NCI-H2029 treated with DMSO at 0.1 percent for 48 hours (cell line): Measurements from ENCODE around the gene HERC2.
"Not testable (repeated sequence)": the region's sequence is repeated elsewhere in the genome, so short reads cannot be mapped to it uniquely, and the experiment has no call there.

Experiments used
- DNase-seq: peaks from one replicate; lab custom pipeline; 2025; lab: John Stamatoyannopoulos, UW

HERC2 gene

GRCh38 chr15:28182216-28182615, 139.8 kb downstream of the HERC2 start:
- DNase-seq = no peak

GRCh38 chr15:28181366-28181765, 140.6 kb downstream of the HERC2 start:
- DNase-seq = no peak

GRCh38 chr15:28179270-28179669, 142.7 kb downstream of the HERC2 start:
- DNase-seq = no peak

GRCh38 chr15:28178727-28179126, 143.3 kb downstream of the HERC2 start:
- no peak for DNase-seq

- DNase-seq = no peak
These were observed 143.7 kb downstream of the HERC2 start for GRCh38 chr15:28178290-28178689.

- no peak for DNase-seq
These were observed 152.6 kb downstream of the HERC2 start for GRCh38 chr15:28169366-28169765.

- peak; percentile 0 for DNase-seq
These were observed 153.4 kb downstream of the HERC2 start for GRCh38 chr15:28168405-28169121.

GRCh38 chr15:28167042-28167441, 154.9 kb downstream of the HERC2 start:
- DNase-seq = no peak

GRCh38 chr15:28165791-28166190, 156.2 kb downstream of the HERC2 start:
- DNase-seq = no peak

- no peak for DNase-seq
These were observed 157.1 kb downstream of the HERC2 start for GRCh38 chr15:28164876-28165275.

GRCh38 chr15:28154283-28154682, 167.7 kb downstream of the HERC2 start:
- no peak for DNase-seq

GRCh38 chr15:28153492-28154119, 168.4 kb downstream of the HERC2 start:
- DNase-seq = no peak

GRCh38 chr15:28152538-28152923, 169.4 kb downstream of the HERC2 start:
- not testable (repeated sequence) for DNase-seq

- DNase-seq = not testable (repeated sequence)
These were observed 170.0 kb downstream of the HERC2 start for GRCh38 chr15:28151864-28152537.

GRCh38 chr15:28147801-28148200, 174.2 kb downstream of the HERC2 start:
- DNase-seq = no peak

- not testable (repeated sequence) for DNase-seq
These were observed 176.6 kb downstream of the HERC2 start for GRCh38 chr15:28145419-28145818.

- no peak for DNase-seq
These were observed 181.9 kb downstream of the HERC2 start for GRCh38 chr15:28140062-28140461.

GRCh38 chr15:28137408-28138039, 184.5 kb downstream of the HERC2 start:
- DNase-seq = not testable (repeated sequence)

- not testable (repeated sequence) for DNase-seq
These were observed 185.6 kb downstream of the HERC2 start for GRCh38 chr15:28136236-28136904.

- no peak for DNase-seq
These were observed 188.7 kb downstream of the HERC2 start for GRCh38 chr15:28133281-28133680.

- no peak for DNase-seq
These were observed 189.3 kb downstream of the HERC2 start for GRCh38 chr15:28132524-28133275.
